NCI-H1417 (cell line): ENCODE results near the gene DCD.
A peak's percentile ranks its signal among the peaks of the same experiment; 100 is the strongest.
"Not testable (repeated sequence)": the region's sequence is repeated elsewhere in the genome, so short reads cannot be mapped to it uniquely, and the experiment has no call there.

Source experiments
- DNase-seq, 3 experiments: peaks; one replicate each; lab custom pipeline; 2025; lab: John Stamatoyannopoulos, UW

The DCD gene, protein sequence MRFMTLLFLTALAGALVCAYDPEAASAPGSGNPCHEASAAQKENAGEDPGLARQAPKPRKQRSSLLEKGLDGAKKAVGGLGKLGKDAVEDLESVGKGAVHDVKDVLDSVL

DNA sequence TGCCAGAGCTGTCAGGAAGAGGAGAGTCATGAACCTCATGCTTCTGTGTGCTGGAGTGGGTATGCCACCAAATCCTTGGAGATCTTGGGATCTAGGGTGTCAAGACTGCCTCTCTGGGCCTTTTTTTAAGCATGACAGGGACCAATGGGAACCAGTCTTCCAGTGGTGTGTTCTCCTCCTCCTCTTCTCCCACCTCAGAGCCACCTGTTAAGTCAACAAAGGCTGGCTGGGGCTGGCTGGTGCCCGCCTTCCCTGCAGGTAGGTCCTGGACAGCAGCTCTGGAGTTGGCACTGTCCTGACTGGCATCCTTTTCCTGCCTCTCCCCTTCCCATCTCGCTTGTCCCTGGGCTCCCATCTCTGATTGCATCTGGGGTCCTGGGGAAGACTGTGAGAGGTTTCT, at the start of gene DCD:
DCD (minus strand) TSS at position 101 of the 400 bp plus-strand sequence; CDS start at position 39, 62 bp downstream.
- no peak for DNase-seq

- DNase-seq: peak in 1 of 3 experiments; percentile 38
Measured at GRCh38 chr12:54697851-54698250, 49.7 kb upstream of the DCD start.

DNA sequence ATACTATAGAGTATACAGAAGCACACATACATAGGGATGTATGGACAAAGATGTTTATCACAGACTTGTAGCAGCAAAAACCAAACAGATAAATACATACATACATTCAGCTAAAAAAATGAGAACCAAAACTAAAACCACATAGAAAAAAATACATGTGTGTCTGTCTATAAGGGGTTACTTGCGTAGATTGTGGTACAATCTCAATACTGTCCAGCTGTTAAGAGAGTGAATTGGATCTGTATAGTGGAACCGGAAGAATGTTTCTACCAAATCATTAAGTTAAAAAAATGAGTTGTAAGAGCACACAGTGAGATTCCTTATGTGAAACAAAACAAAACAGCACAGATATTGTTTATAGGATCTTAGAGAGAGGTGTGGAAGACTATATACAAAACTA, 44.2 kb upstream of the DCD start:
- no peak for DNase-seq

GRCh38 chr12:54689984-54690383, 41.8 kb upstream of the DCD start:
- DNase-seq: peak in 1 of 3 experiments; percentile 23

DNA sequence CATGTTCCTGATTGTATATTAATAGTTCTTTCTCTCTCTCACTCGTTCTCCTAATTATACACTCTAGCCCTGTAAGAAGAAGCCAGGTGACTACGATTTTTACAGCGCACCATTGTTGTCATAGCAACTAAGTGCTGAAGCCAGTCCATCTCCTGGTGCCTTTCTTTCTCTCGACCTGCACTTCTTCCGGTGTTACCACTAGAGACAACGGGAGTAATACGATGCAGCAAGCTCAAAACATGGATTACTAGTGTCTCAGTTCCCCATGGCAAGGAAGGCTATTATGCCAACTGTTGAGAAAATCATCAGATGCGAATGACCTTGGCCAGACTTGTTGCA, 40.8 kb upstream of the DCD start:
- DNase-seq: peak; percentile 76 to 96 (median 83)

DNA sequence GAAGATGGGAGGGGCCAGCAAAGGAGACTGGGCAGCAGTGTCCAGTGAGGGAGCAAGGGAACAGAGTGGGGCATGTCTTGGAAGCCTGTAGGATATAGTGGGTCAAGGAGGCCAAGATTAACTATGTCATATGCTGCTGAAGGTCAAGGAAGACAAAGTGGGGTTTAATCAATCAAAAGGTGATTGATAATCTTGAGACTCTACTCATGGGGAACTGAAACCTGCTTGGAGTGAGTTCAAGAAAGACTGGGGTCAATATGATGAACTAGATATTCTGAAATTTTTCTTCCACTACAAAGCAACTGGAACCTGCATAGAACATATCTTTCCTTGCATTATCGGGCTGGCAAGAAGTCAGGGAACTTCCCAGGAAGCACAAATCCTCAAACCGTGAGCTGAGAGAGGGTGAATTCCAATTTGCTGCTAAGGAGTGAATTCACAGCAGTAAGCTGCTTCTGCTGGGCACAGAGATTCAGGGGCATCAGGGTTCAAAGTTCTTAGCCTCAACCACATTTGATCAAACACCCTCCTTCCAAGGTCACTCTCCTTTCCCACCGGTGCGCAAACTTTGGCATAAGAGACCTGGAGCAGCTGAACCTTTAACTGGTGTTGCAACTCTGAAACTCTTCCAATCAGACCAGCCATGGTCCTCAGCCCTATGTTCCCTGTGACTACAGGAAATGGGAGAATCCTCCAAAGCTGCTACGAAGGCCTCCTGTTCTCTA, 40.3 kb upstream of the DCD start:
- DNase-seq: no peak

GRCh38 chr12:54684636-54685630, 36.8 kb upstream of the DCD start:
- no peak for DNase-seq

DNA sequence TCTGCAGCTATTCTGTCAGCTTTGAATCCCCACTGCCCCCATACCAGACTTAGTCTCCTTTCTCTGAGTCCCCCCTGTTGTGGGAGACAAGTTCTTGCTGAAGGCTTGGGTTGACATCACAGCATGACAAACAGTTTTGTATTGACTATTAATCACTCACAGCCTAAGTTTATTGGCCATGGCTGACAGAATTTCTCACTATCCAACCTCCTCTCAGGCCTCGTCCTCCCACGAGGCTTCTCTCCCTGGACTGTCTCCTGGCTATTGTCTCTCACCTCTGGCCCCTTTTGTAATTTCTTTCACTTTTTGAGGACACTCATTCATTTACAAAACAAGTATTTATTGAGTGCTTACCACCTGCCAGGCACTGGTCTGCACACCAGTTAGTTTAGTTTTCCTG, 35.2 kb upstream of the DCD start:
- peak in 2 of 3 experiments; percentile 71 to 81 for DNase-seq

GRCh38 chr12:54682674-54683073, 34.5 kb upstream of the DCD start:
- no peak for DNase-seq

DNA sequence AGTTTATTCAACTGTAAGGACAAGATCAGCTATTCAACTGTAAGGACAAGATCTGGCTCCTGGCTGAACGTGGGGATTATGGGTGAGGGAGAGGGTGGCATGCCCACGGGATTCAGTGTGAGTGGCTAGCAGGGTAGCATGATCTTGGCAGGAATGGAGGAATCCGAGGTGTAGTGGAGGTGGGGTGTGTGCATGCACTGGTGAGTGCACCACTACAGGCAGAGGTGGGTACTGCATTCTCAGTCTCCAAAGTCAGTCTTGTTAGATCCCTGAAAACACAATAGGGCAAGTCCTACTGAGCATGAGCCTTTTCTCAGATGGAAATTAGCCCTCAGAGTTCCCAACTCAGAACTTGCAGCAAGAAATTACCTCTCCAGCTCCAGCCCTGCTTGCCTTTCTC, 32.2 kb upstream of the DCD start:
- DNase-seq: no peak

- DNase-seq: no peak
Measured at GRCh38 chr12:54678131-54678530, 30.0 kb upstream of the DCD start.

DNA sequence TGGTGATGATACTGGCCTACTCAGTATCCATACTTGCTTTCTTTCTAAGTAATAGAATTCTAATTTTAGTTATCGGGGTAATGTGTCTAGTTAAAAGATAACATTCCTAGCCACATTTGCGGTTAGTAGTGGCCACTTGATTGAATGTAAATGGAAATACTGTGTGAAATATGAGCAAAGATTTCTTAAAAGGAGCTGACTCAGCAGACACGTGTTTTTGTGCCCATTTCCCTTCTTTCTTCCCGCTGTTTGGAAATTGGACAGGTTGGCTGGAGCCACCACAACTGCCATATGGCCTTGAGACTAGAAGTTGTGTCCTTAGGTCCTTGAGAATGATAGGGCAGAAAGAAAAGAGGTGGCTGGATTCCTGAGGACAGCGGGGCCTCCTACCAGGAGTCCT, 19.8 kb upstream of the DCD start:
- DNase-seq: no peak

- DNase-seq: peak in 1 of 3 experiments; percentile 16
Measured at GRCh38 chr12:54666008-54666407, 17.8 kb upstream of the DCD start.

DNA sequence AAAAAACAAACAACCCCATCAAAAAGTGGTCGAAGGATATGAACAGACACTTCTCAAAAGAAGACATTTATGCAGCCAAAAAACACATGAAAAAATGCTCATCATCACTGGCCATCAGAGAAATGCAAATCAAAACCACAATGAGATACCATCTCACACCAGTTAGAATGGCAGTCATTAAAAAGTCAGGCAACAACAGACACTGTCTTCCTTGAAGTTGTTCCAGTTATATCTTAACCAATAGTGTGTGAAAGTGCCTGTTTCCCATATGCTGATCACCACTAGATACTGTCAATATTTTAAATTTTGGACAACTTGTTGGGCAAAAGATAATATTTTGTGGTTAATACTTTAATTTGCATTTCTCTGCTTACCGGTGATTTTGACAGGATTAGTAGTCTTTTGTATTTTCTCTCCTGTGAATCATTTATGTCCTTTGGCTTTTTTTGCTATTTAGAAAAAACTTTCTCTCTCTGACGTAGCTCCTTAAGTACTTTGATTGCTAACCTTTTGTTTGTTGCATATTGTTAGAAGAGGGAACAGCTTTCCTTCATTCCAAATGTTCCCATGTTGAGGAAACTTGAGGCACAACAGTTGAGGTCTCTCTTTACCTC, 17.0 kb upstream of the DCD start:
- not testable (repeated sequence) for DNase-seq

DNA sequence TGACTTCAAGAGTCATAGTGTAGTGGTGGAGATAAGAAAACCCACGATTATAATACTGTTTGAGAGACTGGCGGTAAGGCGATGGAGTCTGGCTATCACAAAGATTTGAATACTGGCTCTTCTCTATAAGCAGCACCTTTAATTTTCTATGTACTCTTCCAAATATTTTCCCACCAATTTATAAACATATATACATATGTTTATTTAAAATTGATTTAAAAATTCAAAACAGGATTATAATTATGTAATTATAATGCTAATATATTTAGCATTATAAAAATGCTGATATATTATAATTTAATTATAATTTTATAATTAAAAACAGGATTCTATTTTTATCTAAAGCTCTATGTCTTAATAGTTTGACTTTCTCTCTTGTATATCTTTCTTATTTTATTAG, 15.4 kb upstream of the DCD start:
- no peak for DNase-seq

DNA sequence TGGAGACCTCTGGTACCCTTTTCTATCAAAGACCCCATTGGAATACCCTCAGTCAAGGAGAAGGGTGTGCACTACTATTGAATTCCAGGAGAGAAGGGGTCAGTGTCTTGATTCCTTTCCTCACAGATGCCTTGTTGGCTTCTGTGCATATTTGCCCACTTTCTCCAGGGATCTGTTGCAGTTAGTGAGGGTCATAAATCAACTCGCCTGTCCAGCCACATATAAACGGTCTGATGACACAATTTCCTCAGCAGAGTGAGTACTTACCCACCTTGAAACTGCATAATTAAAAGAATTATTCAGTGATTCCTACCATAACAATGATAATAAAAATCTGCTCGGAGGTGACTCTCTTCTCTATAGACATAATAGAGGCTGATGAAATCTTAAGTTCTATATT, 13.9 kb upstream of the DCD start:
- peak in 2 of 3 experiments; percentile 23 to 71 for DNase-seq

DNA sequence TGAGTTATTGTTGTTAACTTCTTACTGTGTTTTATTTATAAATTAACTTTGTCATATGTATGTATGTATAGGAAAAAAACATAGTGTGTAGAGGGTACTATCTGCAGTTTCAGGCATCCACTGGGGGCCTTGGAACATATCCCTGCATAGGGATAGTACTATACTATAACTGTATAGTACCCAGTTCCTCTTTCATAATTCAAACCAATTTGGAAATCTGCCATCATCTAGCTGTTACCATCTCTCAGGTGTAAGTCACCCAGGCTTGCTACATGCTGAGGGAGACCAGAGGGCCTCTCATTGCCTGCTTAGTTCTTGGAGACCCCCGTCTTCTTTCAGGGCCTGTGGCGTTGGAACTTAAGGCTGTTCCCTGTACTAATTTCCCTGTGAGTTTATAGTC, 12.9 kb upstream of the DCD start:
- DNase-seq: no peak

DNA sequence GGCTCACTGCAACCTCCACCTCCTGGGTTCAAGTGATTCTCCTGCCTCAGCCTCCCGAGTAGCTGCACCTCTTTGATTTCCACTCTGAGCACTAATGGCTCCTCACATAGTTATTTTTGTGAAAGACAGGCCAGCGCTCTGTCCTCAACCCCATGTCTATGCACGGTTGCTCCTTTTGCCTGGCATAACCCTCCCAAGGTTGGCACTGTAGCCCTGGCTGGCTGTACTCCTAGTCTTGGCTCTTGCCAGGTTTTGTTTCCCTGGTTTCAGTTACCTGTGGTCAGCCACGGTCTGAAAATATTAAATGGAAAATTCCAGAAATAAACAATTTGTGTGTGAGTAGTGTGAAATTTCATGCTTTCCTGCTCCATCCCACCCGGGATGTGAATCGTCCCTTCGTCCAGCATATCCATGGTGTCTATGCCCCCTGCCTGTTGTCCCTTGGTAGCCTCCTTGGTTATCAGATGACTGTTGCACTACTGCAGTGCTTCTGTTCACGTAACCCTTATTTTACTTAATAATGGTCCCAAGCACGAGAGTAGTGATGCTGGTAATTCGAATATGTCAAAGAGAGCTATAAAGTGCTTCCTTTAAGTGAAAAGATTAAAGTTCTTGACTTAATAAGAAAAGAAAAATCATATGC, 12.3 kb upstream of the DCD start:
- no peak for DNase-seq

DNA sequence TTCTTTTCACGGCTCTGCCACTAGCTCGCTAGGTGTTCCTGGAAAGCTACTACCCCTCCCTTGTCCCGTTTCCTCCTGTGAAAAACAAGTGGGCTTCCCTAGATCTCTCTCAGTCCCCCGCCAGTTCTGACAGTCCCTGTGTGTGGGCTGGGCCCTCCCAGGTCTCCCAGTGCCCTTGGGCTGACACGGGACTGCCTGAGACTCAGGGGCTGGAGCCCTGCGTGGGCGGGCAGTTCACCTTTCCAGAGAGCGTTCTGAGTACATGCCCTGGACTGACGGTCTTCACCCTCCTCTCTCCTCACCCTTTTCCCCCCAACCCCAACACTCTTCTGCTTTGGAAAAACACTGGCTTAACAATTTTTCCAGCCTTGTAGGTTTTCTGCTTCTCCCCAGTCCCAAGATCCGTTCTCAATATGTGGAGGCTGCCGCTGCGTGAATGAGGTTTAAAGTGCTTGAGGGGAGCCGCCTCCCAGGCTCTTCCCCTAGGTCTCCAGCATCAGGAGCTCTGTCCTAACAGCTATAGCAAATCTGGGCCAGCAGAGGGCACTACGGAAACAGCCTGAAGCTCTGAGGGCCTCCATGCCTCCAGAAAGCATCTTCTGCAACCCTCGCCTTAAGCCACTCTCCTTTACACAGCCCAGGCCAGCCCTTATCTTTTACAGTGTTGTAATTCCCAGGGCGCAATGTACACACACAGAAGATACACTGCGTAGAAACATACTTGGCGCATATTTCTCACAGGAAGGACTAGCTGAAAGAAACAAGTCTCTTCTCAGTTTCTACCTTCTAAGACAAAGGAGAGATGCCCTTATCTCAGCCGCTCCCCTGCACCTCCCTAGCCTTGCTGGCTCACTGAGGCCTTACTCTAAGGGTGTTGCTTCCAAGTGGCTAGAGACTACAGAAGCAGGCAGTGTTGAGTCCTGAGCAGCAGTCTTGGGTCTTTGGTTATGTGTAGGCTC, 10.4 kb upstream of the DCD start:
- DNase-seq: peak; percentile 31 to 57 (median 38)

DNA sequence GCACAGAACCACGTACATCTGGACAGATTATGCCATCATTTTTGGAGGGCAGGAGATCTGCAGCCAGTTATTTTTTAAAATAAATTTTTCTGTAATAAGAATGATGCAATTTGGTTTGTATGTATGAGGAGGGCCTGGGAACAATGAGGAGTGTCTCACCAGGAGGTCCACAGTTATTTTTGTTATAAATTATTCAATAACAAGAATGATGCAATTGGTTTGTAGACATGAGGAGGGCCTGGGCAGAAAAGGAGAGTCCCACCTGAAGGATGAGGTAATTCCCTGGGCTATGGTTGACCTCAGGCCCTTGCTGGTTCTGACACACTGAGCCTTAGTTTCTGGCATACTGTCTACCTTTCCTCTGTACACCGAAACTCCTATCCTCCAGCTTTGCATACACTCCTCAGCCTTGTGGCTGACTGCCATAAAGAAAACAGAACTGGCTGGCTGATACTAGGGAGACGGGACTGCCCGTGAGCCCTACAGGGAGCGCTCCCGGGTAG, 9.0 kb upstream of the DCD start:
- no peak for DNase-seq
